ENCODE results near the gene PRKCZ. TPM values are rescaled to one million over a fixed set of nuclear protein-coding genes. Genes with fewer than 3 reads are reported as not detected.

The PRKCZ gene
- total RNA-seq, 1 donor: 0.72 TPM

- no peak overlapping the region for H3K4me2 ChIP-seq (ENCODE audit: insufficient read depth, low read length)
- peaks cover 25% of the 10 kb centered on the region for H3K27me3 ChIP-seq (ENCODE audit: insufficient read depth, low read length)
- no peaks in the 10 kb centered on the region for H3K4me1 ChIP-seq (ENCODE audit: insufficient read depth, low read length)
- H2AFZ ChIP-seq (ENCODE audit: low read length): no peak overlapping the region
- no peaks in the 10 kb centered on the region for H3K79me2 ChIP-seq (ENCODE audit: insufficient read depth, low read length)
- no peak overlapping the region for H3K27ac ChIP-seq (ENCODE audit: low read depth, low read length)
- H3K36me3 ChIP-seq (ENCODE audit: insufficient read depth, low read length): no peaks in the 10 kb centered on the region
- DNase-seq (ENCODE audit: insufficient read length, low spot score, missing footprints): no peak
- H3K9me3 ChIP-seq (ENCODE audit: low read depth, low read length): no peaks in the 10 kb centered on the region
- H4K20me1 ChIP-seq (ENCODE audit: insufficient read depth, low read length): no peaks in the 10 kb centered on the region
- no peak overlapping the region for H3K4me3 ChIP-seq (ENCODE audit: insufficient read depth, low read length)
- no peak for TF ChIP-seq CTCF (IDR thresholded peaks at IDR 0.05; ENCODE audit: extremely low read depth, low read depth, low read length)
These were observed 24.7 kb upstream of the PRKCZ start for GRCh38 chr1:2025491-2025981.

- no peak for TF ChIP-seq CTCF (IDR thresholded peaks at IDR 0.05; ENCODE audit: extremely low read depth, low read depth, low read length)
- Histone ChIP-seq H3K9me3 (ENCODE audit: low read depth, low read length) (no peaks in the 10 kb centered on the region), H3K27me3 (ENCODE audit: insufficient read depth, low read length) (peaks cover 13% of the 10 kb centered on the region), H2AFZ (ENCODE audit: low read length) (no peak overlapping the region), H3K4me3 (ENCODE audit: insufficient read depth, low read length) (no peak overlapping the region), H3K4me2 (ENCODE audit: insufficient read depth, low read length) (no peak overlapping the region), H3K4me1 (ENCODE audit: insufficient read depth, low read length) (no peaks in the 10 kb centered on the region), H3K36me3 (ENCODE audit: insufficient read depth, low read length) (no peaks in the 10 kb centered on the region), H4K20me1 (ENCODE audit: insufficient read depth, low read length) (no peaks in the 10 kb centered on the region), H3K79me2 (ENCODE audit: insufficient read depth, low read length) (no peaks in the 10 kb centered on the region), H3K27ac (ENCODE audit: low read depth, low read length) (no peak overlapping the region)
- no peak for DNase-seq (ENCODE audit: insufficient read length, low spot score, missing footprints)
These were observed 22.1 kb upstream of the PRKCZ start for GRCh38 chr1:2027961-2028583.

GRCh38 chr1:2028870-2029560 lies 21.2 kb upstream of the PRKCZ start:
- no peaks in the 10 kb centered on the region for H3K79me2 ChIP-seq (ENCODE audit: insufficient read depth, low read length)
- no peak for TF ChIP-seq CTCF (IDR thresholded peaks at IDR 0.05; ENCODE audit: extremely low read depth, low read depth, low read length)
- no peak overlapping the region for H3K4me2 ChIP-seq (ENCODE audit: insufficient read depth, low read length)
- H3K4me3 ChIP-seq (ENCODE audit: insufficient read depth, low read length): no peak overlapping the region
- no peak overlapping the region for H2AFZ ChIP-seq (ENCODE audit: low read length)
- peaks cover 12% of the 10 kb centered on the region for H3K27me3 ChIP-seq (ENCODE audit: insufficient read depth, low read length)
- no peak for DNase-seq (ENCODE audit: insufficient read length, low spot score, missing footprints)
- H3K9me3 ChIP-seq (ENCODE audit: low read depth, low read length): no peaks in the 10 kb centered on the region
- H3K36me3 ChIP-seq (ENCODE audit: insufficient read depth, low read length): no peaks in the 10 kb centered on the region
- no peaks in the 10 kb centered on the region for H3K4me1 ChIP-seq (ENCODE audit: insufficient read depth, low read length)
- H3K27ac ChIP-seq (ENCODE audit: low read depth, low read length): no peak overlapping the region
- no peaks in the 10 kb centered on the region for H4K20me1 ChIP-seq (ENCODE audit: insufficient read depth, low read length)

GRCh38 chr1:2029561-2029960 lies 20.6 kb upstream of the PRKCZ start:
- Histone ChIP-seq H3K4me2 (ENCODE audit: insufficient read depth, low read length) (no peak overlapping the region), H3K27me3 (ENCODE audit: insufficient read depth, low read length) (peaks cover 12% of the 10 kb centered on the region), H4K20me1 (ENCODE audit: insufficient read depth, low read length) (no peaks in the 10 kb centered on the region), H3K9me3 (ENCODE audit: low read depth, low read length) (no peaks in the 10 kb centered on the region), H3K79me2 (ENCODE audit: insufficient read depth, low read length) (no peaks in the 10 kb centered on the region), H3K27ac (ENCODE audit: low read depth, low read length) (no peak overlapping the region), H3K4me1 (ENCODE audit: insufficient read depth, low read length) (no peaks in the 10 kb centered on the region), H3K4me3 (ENCODE audit: insufficient read depth, low read length) (no peak overlapping the region), H3K36me3 (ENCODE audit: insufficient read depth, low read length) (no peaks in the 10 kb centered on the region), H2AFZ (ENCODE audit: low read length) (no peak overlapping the region)
- no peak for DNase-seq (ENCODE audit: insufficient read length, low spot score, missing footprints)
- no peak for TF ChIP-seq CTCF (IDR thresholded peaks at IDR 0.05; ENCODE audit: extremely low read depth, low read depth, low read length)

All from osteoblast (primary cell).